HG03066 (cell line): ENCODE measurements around the gene TOMM7.

Source experiments
- ATAC-seq: cut with Tn5 transposase; IDR thresholded peaks from one replicate; pipeline ENCODE4 v1.9.1; 2021; ENCODE audit warnings: low read depth; ENCODE audit not compliant: unreplicated experiment

Gene TOMM7

GRCh38 chr7:22822486-22823141 is at the start of gene TOMM7:
TOMM7 (minus strand) TSS chr7:22822849; CDS start chr7:22822779, 70 bp downstream.
- peak; percentile 78 for ATAC-seq

DNA sequence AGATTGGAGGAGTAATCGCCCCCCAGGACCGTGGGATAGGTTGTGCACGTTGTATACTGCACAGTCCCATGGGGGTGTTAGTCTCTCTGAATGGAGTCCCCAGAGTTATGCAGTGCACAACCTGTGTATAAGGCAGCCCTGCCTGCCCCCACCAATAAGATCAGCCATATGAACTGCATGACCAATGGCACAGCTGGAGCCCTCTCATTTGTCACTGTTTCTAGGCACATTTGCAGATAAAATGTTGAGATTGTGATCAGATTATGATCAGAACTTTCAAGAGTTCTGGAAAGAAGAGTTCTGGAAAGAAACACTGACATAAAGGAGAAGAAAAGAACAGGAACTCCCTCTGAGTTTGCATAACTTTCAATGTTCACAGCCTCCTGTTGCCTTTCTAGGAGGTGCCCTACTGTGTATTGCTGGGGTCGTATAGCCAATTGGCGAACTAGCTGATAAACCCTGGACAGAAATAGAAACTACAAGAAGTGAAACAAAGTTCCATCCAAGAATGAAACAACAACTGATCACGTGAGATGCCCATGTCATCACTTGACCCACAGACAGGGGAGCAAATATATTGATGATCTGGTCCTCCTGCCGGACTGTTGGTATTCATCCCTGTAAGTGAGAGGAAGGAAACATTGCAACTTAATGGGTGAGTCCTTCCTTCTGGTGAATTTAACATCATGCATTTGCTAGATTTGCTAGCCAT is 49.6 kb upstream of the TOMM7 start:
- ATAC-seq: peak; percentile 98

DNA sequence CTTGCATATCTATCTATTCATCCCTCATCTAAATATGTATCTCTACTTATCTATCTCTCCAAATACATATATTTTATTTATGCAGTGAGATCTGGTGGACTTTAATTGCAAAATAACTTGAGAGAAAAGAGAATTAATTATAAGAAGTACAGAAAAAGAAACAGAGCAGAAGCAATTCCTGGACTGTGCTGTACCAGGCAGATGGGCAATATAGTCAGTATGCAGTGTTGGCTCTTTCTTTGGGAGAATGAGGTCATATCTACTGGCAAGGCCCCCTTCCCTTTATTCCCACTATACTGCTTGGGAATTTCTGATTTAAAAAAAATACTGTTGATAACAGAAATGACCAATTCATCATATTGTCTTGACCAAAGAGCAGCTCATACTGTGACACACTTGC is 49.0 kb upstream of the TOMM7 start:
- no peak for ATAC-seq

- ATAC-seq: no peak
Measured at GRCh38 chr7:22868509-22868908, 45.9 kb upstream of the TOMM7 start.

GRCh38 chr7:22867589-22867988 is 44.9 kb upstream of the TOMM7 start:
- no peak for ATAC-seq

DNA sequence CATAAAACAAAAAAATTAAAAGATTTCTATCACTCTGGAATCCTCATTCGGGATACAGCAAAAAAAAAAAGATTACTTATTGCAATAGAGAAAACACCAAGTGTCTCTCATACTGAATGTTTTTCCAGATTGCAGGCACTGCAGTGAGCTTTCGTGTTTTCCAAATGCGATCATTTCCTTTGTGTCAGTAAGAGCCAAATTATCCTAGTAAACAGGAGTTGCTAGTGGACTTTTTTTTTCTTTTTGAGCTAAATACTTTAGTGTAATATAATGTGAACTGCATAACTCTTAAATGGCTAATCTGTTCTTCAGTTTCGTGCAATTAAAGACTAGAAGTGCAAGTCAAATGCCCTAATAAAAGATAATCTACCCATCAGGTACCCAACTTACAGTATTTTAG is 44.4 kb upstream of the TOMM7 start:
- no peak for ATAC-seq

DNA sequence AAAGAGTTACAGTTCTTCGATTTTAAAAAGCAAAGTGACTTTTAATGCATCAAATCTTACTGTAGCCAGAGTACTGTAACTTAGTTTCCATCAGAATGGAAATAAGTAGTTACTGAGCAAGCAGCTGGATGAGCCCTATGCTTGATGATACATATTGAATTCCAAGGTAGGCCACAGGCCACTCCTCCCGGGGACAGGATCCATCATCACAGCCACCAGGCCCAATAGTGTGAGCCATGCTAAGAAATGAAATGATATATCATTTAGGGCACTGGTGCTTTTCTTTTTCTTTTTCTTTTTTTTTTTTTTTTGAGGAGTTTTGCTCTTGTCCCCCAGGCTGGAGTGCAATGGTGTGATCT is 42.9 kb upstream of the TOMM7 start:
- no peak for ATAC-seq

- ATAC-seq: no peak
Measured at GRCh38 chr7:22864855-22865601, 42.4 kb upstream of the TOMM7 start.

DNA sequence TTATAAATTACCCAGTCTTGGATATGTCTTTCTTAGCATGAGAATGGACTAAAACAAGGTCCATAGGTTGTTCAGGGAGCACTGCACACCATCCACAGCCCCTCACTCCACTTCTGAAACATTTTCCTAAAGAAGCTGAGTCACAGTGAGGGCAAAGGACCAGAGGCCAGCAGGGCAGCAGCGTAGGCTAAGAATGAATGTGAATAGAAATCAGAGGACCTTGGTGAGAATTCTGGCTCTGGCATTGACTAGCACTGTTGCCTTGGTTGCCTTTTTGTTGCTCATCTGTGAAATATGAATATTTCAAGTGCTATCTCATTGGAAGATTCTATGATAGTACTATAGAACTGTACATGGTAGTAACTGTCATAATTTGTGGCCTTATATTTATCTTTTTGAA is 41.7 kb upstream of the TOMM7 start:
- no peak for ATAC-seq

- no peak for ATAC-seq
Measured at GRCh38 chr7:22863156-22863899, 40.7 kb upstream of the TOMM7 start.

- no peak for ATAC-seq
Measured at GRCh38 chr7:22861576-22861975, 38.9 kb upstream of the TOMM7 start.

- ATAC-seq: no peak
Measured at GRCh38 chr7:22860784-22861482, 38.3 kb upstream of the TOMM7 start.

GRCh38 chr7:22860337-22860736 is 37.7 kb upstream of the TOMM7 start:
- no peak for ATAC-seq

- no peak for ATAC-seq
Measured at GRCh38 chr7:22859641-22860290, 37.1 kb upstream of the TOMM7 start.

- no peak for ATAC-seq
Measured at GRCh38 chr7:22858640-22859561, 36.3 kb upstream of the TOMM7 start.

GRCh38 chr7:22858274-22858639 is 35.6 kb upstream of the TOMM7 start:
- ATAC-seq: no peak

- no peak for ATAC-seq
Measured at GRCh38 chr7:22856416-22856815, 33.8 kb upstream of the TOMM7 start.

- ATAC-seq: peak; percentile 6
Measured at GRCh38 chr7:22855049-22855392, 32.4 kb upstream of the TOMM7 start.
